Activated T-cell treated with anti-CD3 and anti-CD28 coated beads, Interleukin-2, amount 50 U/mL, for 24 hours (primary cell): ENCODE data around the gene KIF11.
"Not testable (repeated sequence)": the region's sequence is repeated elsewhere in the genome, so short reads cannot be mapped to it uniquely, and the experiment has no call there.

Experiments used
- DNase-seq: peaks from one replicate; pipeline ENCODE4 v3.0.0-alpha.2; 2020
- H3K27ac Mint-ChIP-seq: 2 replicates; pipeline ENCODE4 v1.8.0; 2020; ENCODE audit warnings: mild to moderate bottlenecking, mixed read lengths
- H3K27me3 Mint-ChIP-seq: 2 replicates; pipeline ENCODE4 v1.8.0; 2020; ENCODE audit warnings: mixed read lengths
- H3K36me3 Mint-ChIP-seq: 2 replicates; pipeline ENCODE4 v1.8.0; 2020; ENCODE audit warnings: low read depth, mixed read lengths
- H3K4me1 Mint-ChIP-seq: 2 replicates; pipeline ENCODE4 v1.8.0; 2020; ENCODE audit warnings: low read depth, mixed read lengths
- H3K4me3 Mint-ChIP-seq: 2 replicates; pipeline ENCODE4 v1.8.0; 2020; ENCODE audit warnings: mild to moderate bottlenecking, moderate library complexity, mixed read lengths
- H3K9me3 Mint-ChIP-seq: 2 replicates; pipeline ENCODE4 v1.8.0; 2020; ENCODE audit warnings: mixed read lengths

The KIF11 gene

DNA sequence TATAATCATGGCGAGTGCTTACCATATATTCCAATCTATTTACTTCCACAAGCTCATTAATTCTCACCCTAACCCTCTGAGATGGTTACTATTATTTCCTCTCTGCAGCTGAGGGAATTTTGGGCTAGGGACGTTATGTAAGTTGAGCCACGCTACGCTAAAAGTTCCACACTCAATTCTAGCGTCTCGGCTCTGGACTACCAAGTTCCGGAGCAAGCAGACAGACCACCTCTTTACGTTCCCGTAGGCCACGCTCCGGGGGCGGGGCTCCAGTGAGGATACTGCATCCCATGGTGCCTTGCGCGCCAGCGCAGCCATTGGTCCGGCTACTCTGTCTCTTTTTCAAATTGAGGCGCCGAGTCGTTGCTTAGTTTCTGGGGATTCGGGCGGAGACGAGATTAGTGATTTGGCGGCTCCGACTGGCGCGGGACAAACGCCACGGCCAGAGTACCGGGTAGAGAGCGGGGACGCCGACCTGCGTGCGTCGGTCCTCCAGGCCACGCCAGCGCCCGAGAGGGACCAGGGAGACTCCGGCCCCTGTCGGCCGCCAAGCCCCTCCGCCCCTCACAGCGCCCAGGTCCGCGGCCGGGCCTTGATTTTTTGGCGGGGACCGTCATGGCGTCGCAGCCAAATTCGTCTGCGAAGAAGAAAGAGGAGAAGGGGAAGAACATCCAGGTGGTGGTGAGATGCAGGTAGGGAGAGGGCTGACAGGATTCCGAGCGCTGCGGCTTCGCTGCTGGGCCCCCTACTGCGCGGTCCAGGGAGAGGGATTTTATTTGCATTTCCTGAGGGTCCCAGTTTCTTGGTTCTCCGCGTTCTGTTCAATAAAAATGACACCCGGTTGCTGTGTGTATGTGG is at the start of gene KIF11:
TSS of gene KIF11 (plus strand) at position 370 of the 858 bp plus-strand sequence. CDS start at position 616, 246 bp downstream.
- peak; percentile 97 for DNase-seq
- peaks cover 21% of the 10 kb centered on the region for H3K36me3 Mint-ChIP-seq
- peaks cover 40% of the 10 kb centered on the region for H3K4me1 Mint-ChIP-seq
- peak within 1 kb of the TSS; percentile 93 for H3K4me3 Mint-ChIP-seq
- H3K27me3 Mint-ChIP-seq, result no peaks in the 10 kb centered on the region
- H3K27ac Mint-ChIP-seq, result peak within 1 kb of the TSS; percentile 97
- no peaks in the 10 kb centered on the region for H3K9me3 Mint-ChIP-seq

- H3K4me1 Mint-ChIP-seq, result peaks cover 35% of the 10 kb centered on the region
- DNase-seq, result no peak
- H3K4me3 Mint-ChIP-seq, result no peak overlapping the region
- H3K27ac Mint-ChIP-seq, result peak overlapping the region; percentile 58
- no peaks in the 10 kb centered on the region for H3K27me3 Mint-ChIP-seq
- no peaks in the 10 kb centered on the region for H3K9me3 Mint-ChIP-seq
- H3K36me3 Mint-ChIP-seq, result peaks cover 32% of the 10 kb centered on the region
These were observed 48.6 kb upstream of the KIF11 start for GRCh38 chr10:92544296-92544695.

DNA sequence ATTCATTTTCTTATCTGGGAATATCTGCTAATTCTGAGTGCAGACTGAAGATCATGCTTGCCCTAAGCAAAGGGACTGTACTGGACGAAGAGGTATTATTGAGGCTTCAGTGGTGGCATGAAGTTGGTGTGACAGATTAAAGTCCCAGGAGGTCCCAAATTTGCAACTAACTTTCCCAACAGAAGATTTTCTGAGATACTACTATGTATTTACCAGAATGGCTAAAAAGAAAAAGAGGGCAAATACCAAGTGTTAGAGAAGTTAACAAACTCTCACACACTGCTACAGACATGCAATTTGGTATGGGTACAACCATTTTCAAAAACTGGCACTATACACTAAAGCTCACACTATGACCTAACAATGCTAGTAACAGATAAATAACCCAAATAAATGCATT is 47.4 kb upstream of the KIF11 start:
- no peak overlapping the region for H3K27ac Mint-ChIP-seq
- no peaks in the 10 kb centered on the region for H3K9me3 Mint-ChIP-seq
- peaks cover 35% of the 10 kb centered on the region for H3K4me1 Mint-ChIP-seq
- no peaks in the 10 kb centered on the region for H3K27me3 Mint-ChIP-seq
- H3K4me3 Mint-ChIP-seq, result no peak overlapping the region
- no peak for DNase-seq
- peaks cover 28% of the 10 kb centered on the region for H3K36me3 Mint-ChIP-seq

DNA sequence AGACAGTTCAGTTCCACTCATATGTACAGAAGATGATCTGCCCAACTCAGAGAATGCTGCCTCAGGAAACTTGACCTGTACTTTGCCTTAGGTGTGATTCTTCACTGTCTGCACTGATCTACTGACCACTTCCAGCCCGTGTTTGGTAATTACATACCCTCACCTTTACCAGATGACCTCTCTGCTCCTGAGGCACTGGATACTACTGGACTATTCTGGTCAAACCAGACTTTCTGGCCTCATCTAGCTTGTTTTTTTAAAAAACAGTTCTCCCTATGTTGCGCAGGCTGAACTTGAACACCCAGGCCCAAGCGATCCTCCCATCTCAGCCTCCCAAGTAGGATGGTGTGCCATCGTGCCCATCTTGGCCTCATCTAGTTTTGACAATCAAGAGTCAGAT is 45.3 kb upstream of the KIF11 start:
- peaks cover 40% of the 10 kb centered on the region for H3K36me3 Mint-ChIP-seq
- DNase-seq, result no peak
- H3K27ac Mint-ChIP-seq, result no peak overlapping the region
- no peaks in the 10 kb centered on the region for H3K27me3 Mint-ChIP-seq
- H3K9me3 Mint-ChIP-seq, result peaks cover 4% of the 10 kb centered on the region
- peaks cover 29% of the 10 kb centered on the region for H3K4me1 Mint-ChIP-seq
- no peak overlapping the region for H3K4me3 Mint-ChIP-seq

GRCh38 chr10:92550924-92551323 is 42.0 kb upstream of the KIF11 start:
- Mint-ChIP-seq H3K4me1 (peaks cover 6% of the 10 kb centered on the region), H3K27ac (no peak overlapping the region), H3K27me3 (no peaks in the 10 kb centered on the region), H3K36me3 (peaks cover 63% of the 10 kb centered on the region), H3K4me3 (no peak overlapping the region), H3K9me3 (peaks cover 19% of the 10 kb centered on the region)
- no peak for DNase-seq

- no peaks in the 10 kb centered on the region for H3K27me3 Mint-ChIP-seq
- H3K4me3 Mint-ChIP-seq, result no peak overlapping the region
- peaks cover 74% of the 10 kb centered on the region for H3K36me3 Mint-ChIP-seq
- H3K4me1 Mint-ChIP-seq, result peaks cover 4% of the 10 kb centered on the region
- no peak for DNase-seq
- no peak overlapping the region for H3K27ac Mint-ChIP-seq
- peaks cover 19% of the 10 kb centered on the region for H3K9me3 Mint-ChIP-seq
These were observed 40.6 kb upstream of the KIF11 start for GRCh38 chr10:92552310-92552709.

GRCh38 chr10:92553959-92554358 is 39.0 kb upstream of the KIF11 start:
- Mint-ChIP-seq H3K9me3 (peaks cover 20% of the 10 kb centered on the region), H3K4me1 (peaks cover 4% of the 10 kb centered on the region), H3K27ac (no peak overlapping the region), H3K4me3 (no peak overlapping the region), H3K27me3 (no peaks in the 10 kb centered on the region), H3K36me3 (peaks cover 76% of the 10 kb centered on the region)
- no peak for DNase-seq

- H3K4me1 Mint-ChIP-seq, result peaks cover 9% of the 10 kb centered on the region
- no peak overlapping the region for H3K4me3 Mint-ChIP-seq
- peaks cover 13% of the 10 kb centered on the region for H3K9me3 Mint-ChIP-seq
- H3K27me3 Mint-ChIP-seq, result no peaks in the 10 kb centered on the region
- H3K27ac Mint-ChIP-seq, result no peak overlapping the region
- DNase-seq, result no peak
- H3K36me3 Mint-ChIP-seq, result peaks cover 84% of the 10 kb centered on the region
These were observed 33.9 kb upstream of the KIF11 start for GRCh38 chr10:92559046-92559445.

- Mint-ChIP-seq H3K9me3 (peaks cover 6% of the 10 kb centered on the region), H3K36me3 (peaks cover 79% of the 10 kb centered on the region), H3K4me3 (no peak overlapping the region), H3K4me1 (peaks cover 22% of the 10 kb centered on the region), H3K27ac (no peak overlapping the region), H3K27me3 (no peaks in the 10 kb centered on the region)
- DNase-seq, result no peak
These were observed 30.5 kb upstream of the KIF11 start for GRCh38 chr10:92562424-92562823.

DNA sequence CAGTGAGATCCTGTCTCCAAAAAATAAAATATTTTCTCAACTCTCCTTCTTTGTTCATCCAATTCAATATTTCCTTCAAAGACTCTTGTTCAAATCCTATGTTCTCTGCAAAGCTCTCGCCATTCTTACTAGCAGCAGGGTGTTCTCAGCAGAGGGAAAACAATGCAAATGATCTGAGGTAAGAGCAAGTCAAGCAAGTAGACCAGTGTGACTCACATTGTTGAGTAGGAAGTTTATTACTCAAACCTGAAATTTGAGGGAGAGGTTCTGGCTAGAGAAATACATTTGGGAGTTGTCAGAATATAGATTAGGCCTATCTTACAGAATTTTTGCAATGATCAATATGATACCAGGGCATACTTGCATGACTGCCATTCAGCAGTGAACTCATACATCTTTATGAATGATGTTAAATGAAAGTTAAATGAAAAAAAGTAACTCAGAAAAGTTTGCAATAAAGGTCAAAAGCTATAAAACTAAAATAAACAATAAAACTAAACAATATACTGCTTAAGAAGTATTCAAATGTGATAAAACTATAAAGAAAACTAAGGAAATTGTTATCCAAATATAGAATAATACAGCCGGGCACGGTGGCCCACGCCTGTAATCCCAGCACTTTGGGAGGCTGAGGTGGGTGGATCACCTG is 24.9 kb upstream of the KIF11 start:
- Mint-ChIP-seq H3K36me3 (peaks cover 53% of the 10 kb centered on the region), H3K27ac (peak overlapping the region; percentile 9), H3K27me3 (no peaks in the 10 kb centered on the region), H3K4me3 (no peak overlapping the region), H3K4me1 (peaks cover 54% of the 10 kb centered on the region), H3K9me3 (no peaks in the 10 kb centered on the region)
- no peak for DNase-seq

DNA sequence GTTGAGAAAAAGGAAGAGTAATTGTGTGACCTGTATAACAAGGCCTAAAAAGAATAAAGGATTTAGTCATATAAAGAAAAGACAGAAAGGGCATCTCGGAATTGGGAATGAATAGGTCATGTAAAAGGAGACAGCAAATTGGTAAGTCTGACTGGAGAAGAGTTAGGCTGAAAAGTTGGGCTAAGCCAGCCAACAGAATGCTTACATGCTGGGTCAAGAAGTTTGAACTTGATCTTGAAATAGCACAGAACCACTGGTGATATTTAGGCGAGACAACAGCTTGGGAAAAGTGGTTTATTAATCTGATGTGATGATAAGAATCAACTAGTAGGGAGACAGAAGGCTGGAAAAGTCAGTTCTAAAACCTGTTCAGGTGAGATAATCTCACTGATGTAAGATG is 23.9 kb upstream of the KIF11 start:
- H3K4me3 Mint-ChIP-seq, result no peak overlapping the region
- no peaks in the 10 kb centered on the region for H3K9me3 Mint-ChIP-seq

DNA sequence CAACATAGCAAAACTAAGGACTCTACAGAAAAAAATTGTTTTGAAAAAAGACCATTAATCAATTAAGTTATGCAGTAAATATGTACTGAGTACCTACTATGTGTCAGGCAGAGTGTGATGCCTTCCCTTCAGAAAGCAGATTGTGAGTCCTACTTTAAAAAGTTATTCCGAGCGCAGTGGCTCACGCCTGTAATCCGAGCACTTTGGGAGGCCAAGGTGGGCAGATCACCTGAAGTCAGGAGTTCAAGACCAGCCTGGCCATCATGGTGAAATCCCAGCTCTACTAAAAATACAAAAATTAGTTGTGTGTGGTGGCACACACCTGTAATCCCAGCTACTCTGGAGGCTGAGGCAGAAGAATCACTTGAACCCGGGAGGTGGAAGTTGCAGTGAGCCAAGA is 23.3 kb upstream of the KIF11 start:
- H3K27me3 Mint-ChIP-seq, H3K4me3 Mint-ChIP-seq, DNase-seq, H3K9me3 Mint-ChIP-seq, H3K27ac Mint-ChIP-seq: not testable (repeated sequence)
- Mint-ChIP-seq H3K4me1 (peaks cover 55% of the 10 kb centered on the region), H3K36me3 (peaks cover 49% of the 10 kb centered on the region)

More for the DNA sequence above, 23.9 kb upstream of the KIF11 start:
- Mint-ChIP-seq H3K4me1 (peaks cover 52% of the 10 kb centered on the region), H3K27me3 (no peaks in the 10 kb centered on the region), H3K36me3 (peaks cover 52% of the 10 kb centered on the region), H3K27ac (no peak overlapping the region)
- no peak for DNase-seq

DNA sequence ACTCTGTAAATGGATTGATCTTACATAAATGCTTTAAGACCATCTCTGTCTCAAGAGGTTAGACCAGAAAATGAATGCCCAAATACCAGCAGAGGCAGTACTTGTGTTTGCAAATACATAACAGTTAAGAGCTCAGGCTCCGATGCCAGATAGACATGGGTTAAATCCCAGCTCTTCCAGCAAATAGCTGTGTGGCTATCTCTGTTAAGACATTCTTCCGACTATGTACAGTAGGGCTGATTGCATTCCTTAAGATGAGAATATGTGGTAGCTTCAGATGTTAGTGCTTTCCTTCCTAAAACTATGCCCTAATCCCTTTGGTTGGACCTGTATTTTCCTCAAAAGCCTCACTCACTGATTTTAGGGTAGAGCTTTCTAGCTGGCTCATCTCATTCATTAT is 21.3 kb upstream of the KIF11 start:
- Mint-ChIP-seq H3K9me3 (no peaks in the 10 kb centered on the region), H3K27ac (no peak overlapping the region), H3K36me3 (peaks cover 33% of the 10 kb centered on the region), H3K4me3 (peak overlapping the region; percentile 32), H3K4me1 (peaks cover 58% of the 10 kb centered on the region), H3K27me3 (no peaks in the 10 kb centered on the region)
- DNase-seq, result no peak

GRCh38 chr10:92572362-92573090 is 20.4 kb upstream of the KIF11 start:
- Mint-ChIP-seq H3K36me3 (peaks cover 30% of the 10 kb centered on the region), H3K27me3 (no peaks in the 10 kb centered on the region), H3K27ac (peak overlapping the region; percentile 87), H3K4me3 (peak overlapping the region; percentile 87), H3K4me1 (peaks cover 53% of the 10 kb centered on the region), H3K9me3 (no peaks in the 10 kb centered on the region)
- no peak for DNase-seq
